ENCODE measurements around the gene AUH. TPM values are rescaled to one million over a fixed set of nuclear protein-coding genes. Genes with fewer than 3 reads are reported as not detected.

Gene AUH
- total and polyA plus RNA-seq, 9 of the 15 experiments (the other 6 are each of a cell fraction or from before 2014, with no cell fraction given), result 3.4 to 29.0 (median 10.1) TPM

- H4K20me1 ChIP-seq (replicated peaks; ENCODE audit: control insufficient read depth, insufficient read depth, low read length), result no peaks in the 10 kb centered on the region
- no peak for DNase-seq (ENCODE audit: extremely low read depth in 1 of 4, low spot score in 3 of 4)
- peaks cover 42% of the 10 kb centered on the region; the same call in 2 of the 3 replicates for H3K36me3 ChIP-seq (ENCODE audit: control insufficient read depth, insufficient read depth, low read length)
- in situ Hi-C loops (cut with MboI), result no loop called here
- intact Hi-C loops (cut with micrococcal nuclease), result loop anchor here (5.0 kb wide), 1 partner anchor 82 kb away; the partner anchor contains the start of gene NFIL3
- H3K27me3 ChIP-seq (ENCODE audit: control insufficient read depth in 2 of 2, insufficient read depth in 2 of 2, low read length in 2 of 2), result no peaks in the 10 kb centered on the region
- no peaks in the 10 kb centered on the region for H3K4me1 ChIP-seq (replicated peaks in 1 of 2; ENCODE audit: control insufficient read depth in 2 of 2, insufficient read depth in 2 of 2, low read length in 2 of 2)
- H3K79me2 ChIP-seq (ENCODE audit: control insufficient read depth, insufficient read depth, low read length), result no peaks in the 10 kb centered on the region; the same call in 2 of the 3 replicates
- H3K9me1 ChIP-seq (ENCODE audit: control insufficient read depth, insufficient read depth, low read length), result no peaks in the 10 kb centered on the region
- no peak for ATAC-seq
- no peak overlapping the region for H3K27ac ChIP-seq (ENCODE audit: extremely low read depth, low read depth, low read length)
- H3K9me3 ChIP-seq (replicated peaks; ENCODE audit: control insufficient read depth, insufficient read depth, low read depth, low read length), result no peaks in the 10 kb centered on the region
- no TSS peak for BruUV-seq (replicated peaks)
- CTCF ChIA-PET (ENCODE audit: low intra/inter-chr PET ratio), result interaction anchor here (0.6 kb wide), 1 partner anchor 150 kb away, joined by 3 read pairs; no protein-coding TSS in a partner anchor
- FAIRE-seq, result no peak
- H3K4me3 ChIP-seq, result no peak overlapping the region
- H2AFZ ChIP-seq (ENCODE audit: low read depth, low read length), result no peak overlapping the region
- POLR2A ChIA-PET, result interaction anchor here (1.0 to 1.4 kb wide), 4 partner anchors 10 to 425 kb away, joined by 3 to 5 read pairs (median 3); no protein-coding TSS in a partner anchor
- H3K4me2 ChIP-seq (ENCODE audit: insufficient read depth, low read length), result no peak overlapping the region
- no peak overlapping the region for H3K9ac ChIP-seq (ENCODE audit: insufficient read depth in 1 of 2, low read depth in 2 of 2, low read length in 2 of 2)
- WGBS (ENCODE audit: insufficient coverage, low coverage, missing lambda C conversion rate), result 67% methylated on average over 1 of the region's 1 CpG
- TF ChIP-seq NCOA4 (IDR thresholded peaks at IDR 0.05; ENCODE audit: partially characterized antibody) (no peak), ZNF609 (CRISPR knock-in tag; IDR thresholded peaks at IDR 0.05; ENCODE audit: borderline replicate concordance) (no peak), TGIF2 (CRISPR knock-in tag; IDR thresholded peaks at IDR 0.05) (no peak), ZBTB1 (CRISPR knock-in tag; IDR thresholded peaks at IDR 0.05; ENCODE audit: borderline replicate concordance, low read depth) (no peak), SP2 (IDR thresholded peaks at IDR 0.05; ENCODE audit: extremely low read depth, low read depth, low read length, poor library complexity, severe bottlenecking) (no peak), RBM34 (IDR thresholded peaks at IDR 0.05; ENCODE audit: borderline replicate concordance, insufficient read depth, low read length) (no peak), STAG1 (CRISPR knock-in tag; IDR thresholded peaks at IDR 0.05; ENCODE audit: borderline replicate concordance) (no peak), ZBTB26 (CRISPR knock-in tag; IDR thresholded peaks at IDR 0.05) (no peak)
Measured at GRCh38 chr9:91340395-91340967, 21.2 kb downstream of the AUH start.

Data from K562 (cell line).